ENCODE measurements around the gene SLFNL1.

The SLFNL1 gene

DNA sequence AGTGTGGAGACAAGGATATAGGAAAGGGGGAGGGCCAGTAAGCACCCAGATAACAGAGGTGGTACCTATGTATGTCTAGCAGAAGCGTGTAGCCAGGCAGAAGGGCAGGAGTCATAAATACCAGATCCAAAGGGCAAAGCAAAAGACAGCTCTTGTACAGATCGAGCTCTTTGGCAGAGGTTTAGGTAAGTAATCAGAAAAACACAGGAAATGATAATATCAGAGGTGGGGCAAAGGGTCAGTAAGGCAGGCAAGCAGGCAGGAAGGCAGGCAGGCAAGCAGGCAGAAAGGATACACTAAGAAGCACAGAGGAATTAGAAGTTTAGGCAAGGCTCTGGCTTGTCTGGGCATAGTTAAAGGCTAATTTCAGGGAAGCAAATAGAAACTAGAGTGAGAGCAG, 22.7 kb upstream of the SLFNL1 start:
- no peak for DNase-seq (ENCODE audit: low read depth)
- TF ChIP-seq, protein P1, sequence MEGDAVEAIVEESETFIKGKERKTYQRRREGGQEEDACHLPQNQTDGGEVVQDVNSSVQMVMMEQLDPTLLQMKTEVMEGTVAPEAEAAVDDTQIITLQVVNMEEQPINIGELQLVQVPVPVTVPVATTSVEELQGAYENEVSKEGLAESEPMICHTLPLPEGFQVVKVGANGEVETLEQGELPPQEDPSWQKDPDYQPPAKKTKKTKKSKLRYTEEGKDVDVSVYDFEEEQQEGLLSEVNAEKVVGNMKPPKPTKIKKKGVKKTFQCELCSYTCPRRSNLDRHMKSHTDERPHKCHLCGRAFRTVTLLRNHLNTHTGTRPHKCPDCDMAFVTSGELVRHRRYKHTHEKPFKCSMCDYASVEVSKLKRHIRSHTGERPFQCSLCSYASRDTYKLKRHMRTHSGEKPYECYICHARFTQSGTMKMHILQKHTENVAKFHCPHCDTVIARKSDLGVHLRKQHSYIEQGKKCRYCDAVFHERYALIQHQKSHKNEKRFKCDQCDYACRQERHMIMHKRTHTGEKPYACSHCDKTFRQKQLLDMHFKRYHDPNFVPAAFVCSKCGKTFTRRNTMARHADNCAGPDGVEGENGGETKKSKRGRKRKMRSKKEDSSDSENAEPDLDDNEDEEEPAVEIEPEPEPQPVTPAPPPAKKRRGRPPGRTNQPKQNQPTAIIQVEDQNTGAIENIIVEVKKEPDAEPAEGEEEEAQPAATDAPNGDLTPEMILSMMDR (conservative IDR thresholded peaks at IDR 0.05; ENCODE audit: low read length), result no peak
- H3K4me3 ChIP-seq (ENCODE audit: low read length), result no peak overlapping the region

DNA sequence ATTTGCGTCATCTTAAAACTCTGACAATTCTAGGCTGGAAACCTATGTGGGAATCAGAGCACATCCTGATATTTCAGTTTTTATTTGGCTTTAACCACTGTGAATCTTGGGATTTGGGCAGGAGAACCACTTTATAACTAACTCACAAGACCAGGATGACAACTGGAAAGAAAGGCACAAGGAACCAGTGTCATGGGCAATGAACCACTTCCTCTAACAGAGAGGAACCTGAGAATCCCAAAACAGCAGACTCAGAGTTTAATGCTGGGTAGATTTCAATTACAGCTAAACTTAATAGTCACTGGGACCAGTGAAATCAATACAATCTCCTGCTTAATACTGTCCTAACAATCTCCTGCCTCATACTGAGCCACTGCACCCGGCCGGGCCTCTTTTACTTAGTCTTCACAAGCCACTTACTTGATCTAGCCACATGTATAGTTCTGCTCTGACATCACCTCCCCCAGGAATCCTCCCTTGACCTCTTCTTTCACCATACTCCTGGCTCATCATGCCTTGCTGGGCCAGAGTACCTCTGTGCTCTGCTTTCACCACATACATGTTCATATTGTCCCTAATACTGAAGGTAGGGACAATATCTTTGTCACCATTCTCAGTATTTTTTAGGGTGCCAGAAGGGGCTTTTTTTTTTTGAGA, 20.2 kb upstream of the SLFNL1 start:
- DNase-seq (ENCODE audit: low read depth), result peak; percentile 38
- TF ChIP-seq, protein P1 (conservative IDR thresholded peaks at IDR 0.05; ENCODE audit: low read length), result no peak

DNA sequence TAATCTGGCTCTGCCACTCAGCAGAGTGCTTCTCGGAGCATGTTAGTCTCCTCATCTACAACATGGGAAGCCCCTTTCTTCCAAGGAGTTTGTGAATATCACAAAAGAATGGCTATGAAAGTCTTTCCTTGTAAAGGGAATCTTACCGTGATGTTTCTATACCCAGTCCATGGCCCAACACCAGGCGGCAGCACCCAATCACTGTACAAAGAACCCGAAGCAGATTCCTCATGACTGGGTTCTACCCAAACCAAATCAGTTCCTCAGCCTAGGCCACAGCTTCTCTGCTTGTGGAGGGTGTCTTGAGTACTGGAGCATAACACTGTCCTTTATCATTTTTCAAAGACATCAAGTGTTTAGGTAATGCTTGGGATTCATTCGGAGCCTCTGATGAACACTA, 16.6 kb upstream of the SLFNL1 start:
- H3K4me3 ChIP-seq (ENCODE audit: low read length), result no peak overlapping the region
- DNase-seq (ENCODE audit: low read depth), result no peak
- TF ChIP-seq, protein P1 (conservative IDR thresholded peaks at IDR 0.05; ENCODE audit: low read length), result peak; percentile 21; the same call in 1 of the 2 replicates

More for the DNA sequence above, 20.2 kb upstream of the SLFNL1 start:
- H3K4me3 ChIP-seq (ENCODE audit: low read length), result no peak overlapping the region

DNA sequence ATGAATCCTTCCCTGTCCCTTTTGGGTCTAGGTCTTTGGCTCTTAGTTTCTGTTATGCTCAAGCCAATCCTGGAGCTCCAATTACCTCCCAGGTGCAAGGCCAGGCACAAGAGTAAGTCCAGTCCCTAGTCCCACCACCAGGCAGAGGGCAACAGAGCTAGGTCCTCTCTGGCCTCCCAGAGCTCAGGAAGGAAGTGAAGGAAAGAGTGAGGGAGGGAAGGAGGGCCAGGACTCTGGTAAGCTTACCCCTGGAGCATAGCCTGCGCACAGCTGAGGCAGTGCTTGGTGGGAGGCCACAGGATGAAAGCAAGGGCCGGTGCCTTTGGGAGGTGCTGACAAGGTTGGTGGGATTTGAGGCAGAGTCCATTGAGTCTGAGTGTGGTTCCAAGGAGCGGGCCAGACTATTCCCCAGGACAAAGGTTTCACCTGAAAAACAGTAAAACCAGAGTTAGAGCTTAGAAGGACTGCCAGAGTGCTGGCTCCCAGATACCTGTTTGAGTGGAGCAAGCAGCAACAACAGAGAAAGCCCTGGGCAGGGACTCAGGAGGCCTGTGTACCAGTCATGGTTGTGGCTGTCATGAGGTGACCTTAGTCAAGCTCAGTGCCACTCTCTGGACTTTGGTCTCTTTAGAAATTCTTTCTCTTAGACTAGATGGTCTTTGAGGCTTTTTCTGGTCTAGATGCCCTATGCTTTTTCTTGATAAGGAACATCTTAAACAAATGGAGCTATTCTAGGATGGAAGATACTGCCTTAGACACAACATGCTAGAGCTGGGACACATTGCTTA, 15.8 kb upstream of the SLFNL1 start:
- TF ChIP-seq, protein P1 (conservative IDR thresholded peaks at IDR 0.05; ENCODE audit: low read length), result no peak
- H3K4me3 ChIP-seq (ENCODE audit: low read length), result no peak overlapping the region
- no peak for DNase-seq (ENCODE audit: low read depth)

DNA sequence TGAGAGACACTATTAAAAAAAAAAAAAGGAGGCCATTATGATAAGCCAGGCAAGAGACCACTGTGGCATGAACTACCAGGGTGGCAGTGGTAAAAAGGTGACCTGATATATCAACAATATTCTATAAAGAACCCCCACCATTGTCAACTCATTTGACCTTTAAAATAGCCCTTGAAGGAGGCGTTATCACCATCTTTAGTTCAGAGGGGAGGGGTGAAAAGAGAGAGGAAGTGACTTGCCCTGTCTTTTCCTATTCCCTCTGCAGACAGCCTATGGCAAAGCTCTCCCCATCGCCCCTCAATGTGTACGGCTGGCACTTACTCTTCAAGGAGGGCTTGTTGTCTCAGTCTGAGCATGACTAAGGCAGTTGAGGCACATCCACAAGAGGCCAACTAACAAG, 11.7 kb upstream of the SLFNL1 start:
- no peak overlapping the region for H3K4me3 ChIP-seq (ENCODE audit: low read length)
- TF ChIP-seq, protein P1 (conservative IDR thresholded peaks at IDR 0.05; ENCODE audit: low read length), result no peak
- DNase-seq (ENCODE audit: low read depth), result no peak

DNA sequence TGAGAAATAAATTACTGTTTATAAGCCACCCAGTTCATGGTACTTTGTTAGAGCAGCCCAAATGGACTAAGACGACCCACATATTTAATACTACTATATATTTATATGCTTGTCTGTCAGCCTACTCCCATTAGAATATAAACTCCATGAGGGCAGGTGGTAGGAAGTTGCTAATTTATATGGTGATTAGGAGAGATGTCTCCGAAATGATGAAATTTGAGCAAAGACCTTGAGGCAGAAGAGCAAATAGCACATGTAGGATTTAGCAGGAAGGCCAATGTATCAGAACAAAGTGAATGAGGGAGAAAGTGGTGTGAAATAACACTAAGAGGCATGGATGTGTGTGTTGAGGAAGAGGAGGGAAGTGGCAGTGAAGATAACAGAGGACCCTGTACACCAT, 10.6 kb upstream of the SLFNL1 start:
- DNase-seq (ENCODE audit: low read depth), result no peak
- no peak overlapping the region for H3K4me3 ChIP-seq (ENCODE audit: low read length)
- TF ChIP-seq, protein P1 (conservative IDR thresholded peaks at IDR 0.05; ENCODE audit: low read length), result no peak

Data from AG10803 (cell line).